HG03095 (cell line): ENCODE results near the gene C22orf23.

Experiments
- ATAC-seq: cut with Tn5 transposase; IDR thresholded peaks from one replicate; pipeline ENCODE4 v1.9.1; 2021; ENCODE audit warnings: moderate library complexity; ENCODE audit not compliant: unreplicated experiment

The C22orf23 gene

GRCh38 chr22:37926771-37927636 lies 26.4 kb downstream of the C22orf23 start:
- no peak for ATAC-seq

- ATAC-seq = no peak
Observed at GRCh38 chr22:37926358-37926757, 27.0 kb downstream of the C22orf23 start.

GRCh38 chr22:37925767-37926166 lies 27.6 kb downstream of the C22orf23 start:
- ATAC-seq = no peak

- ATAC-seq = no peak
Observed at GRCh38 chr22:37925330-37925729, 28.1 kb downstream of the C22orf23 start.

- ATAC-seq = no peak
Observed at GRCh38 chr22:37924386-37925065, 28.9 kb downstream of the C22orf23 start.

GRCh38 chr22:37923927-37924326 lies 29.5 kb downstream of the C22orf23 start:
- no peak for ATAC-seq

- ATAC-seq = no peak
Observed at GRCh38 chr22:37922191-37922590, 31.2 kb downstream of the C22orf23 start.

- ATAC-seq = no peak
Observed at GRCh38 chr22:37920126-37920525, 33.3 kb downstream of the C22orf23 start.

GRCh38 chr22:37918580-37919270 lies 34.7 kb downstream of the C22orf23 start:
- no peak for ATAC-seq

GRCh38 chr22:37917874-37918548 lies 35.4 kb downstream of the C22orf23 start:
- ATAC-seq = no peak

- ATAC-seq = no peak
Observed at GRCh38 chr22:37916311-37916710, 37.1 kb downstream of the C22orf23 start.

- no peak for ATAC-seq
Observed at GRCh38 chr22:37913233-37913721, 40.1 kb downstream of the C22orf23 start.

GRCh38 chr22:37912171-37912570 lies 41.2 kb downstream of the C22orf23 start:
- no peak for ATAC-seq

GRCh38 chr22:37911697-37912096 lies 41.7 kb downstream of the C22orf23 start:
- no peak for ATAC-seq

- ATAC-seq = no peak
Observed at GRCh38 chr22:37910890-37911672, 42.3 kb downstream of the C22orf23 start.

- no peak for ATAC-seq
Observed at GRCh38 chr22:37909766-37910165, 43.6 kb downstream of the C22orf23 start.

- ATAC-seq = no peak
Observed at GRCh38 chr22:37907036-37907954, 46.1 kb downstream of the C22orf23 start.

GRCh38 chr22:37906364-37907008 lies 46.9 kb downstream of the C22orf23 start:
- no peak for ATAC-seq
